Mucosa of gallbladder (tissue), 1 donor: ENCODE data around the gene DVL2. TPM values are rescaled to one million over a fixed set of nuclear protein-coding genes. Genes with fewer than 3 reads are reported as not detected.
"Not testable (repeated sequence)": the region's sequence is repeated elsewhere in the genome, so short reads cannot be mapped to it uniquely, and the experiment has no call there.

Experiments used
- DNase-seq: peaks from one replicate; pipeline ENCODE4 v3.0.0-alpha.2; 2020; ENCODE audit warnings: low spot score
- total RNA-seq: library from RNA; stranded (reverse); gene quantifications from one replicate; pipeline ENCODE4 v1.2.1, GENCODE V29; 2021
- donor health status: DM: no; HTN: no; CAD: no.

DVL2 gene
- total RNA-seq, 1 donor from 2014 or later, result 60.9 TPM

DNA sequence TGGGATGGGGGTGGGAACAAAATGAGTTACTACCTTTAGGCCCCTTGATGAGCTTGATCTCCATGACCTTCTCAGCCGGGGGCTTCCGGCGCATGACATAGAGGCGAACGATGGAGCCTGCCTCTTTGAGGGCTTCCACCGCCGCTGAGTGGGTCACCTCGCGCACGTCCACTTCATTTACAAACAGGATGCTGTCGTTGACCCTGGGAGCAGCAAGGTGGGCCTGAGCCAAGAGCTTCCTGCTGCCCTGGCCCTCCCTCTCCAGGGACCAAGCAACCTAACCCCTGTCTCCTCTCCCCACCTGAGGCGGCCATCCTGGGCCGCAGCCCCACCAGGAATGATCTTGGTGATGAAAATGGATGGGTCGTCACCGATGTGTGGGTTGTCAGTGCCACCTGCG lies 30.9 kb downstream of the DVL2 start:
- DNase-seq, result no peak

GRCh38 chr17:7196651-7197401 lies 37.5 kb downstream of the DVL2 start:
- no peak for DNase-seq

- no peak for DNase-seq
Observed at GRCh38 chr17:7195971-7196370, 38.3 kb downstream of the DVL2 start.

- no peak for DNase-seq
Observed at GRCh38 chr17:7192271-7192937, 41.9 kb downstream of the DVL2 start.

- no peak for DNase-seq
Observed at GRCh38 chr17:7191571-7192270, 42.6 kb downstream of the DVL2 start.

DNA sequence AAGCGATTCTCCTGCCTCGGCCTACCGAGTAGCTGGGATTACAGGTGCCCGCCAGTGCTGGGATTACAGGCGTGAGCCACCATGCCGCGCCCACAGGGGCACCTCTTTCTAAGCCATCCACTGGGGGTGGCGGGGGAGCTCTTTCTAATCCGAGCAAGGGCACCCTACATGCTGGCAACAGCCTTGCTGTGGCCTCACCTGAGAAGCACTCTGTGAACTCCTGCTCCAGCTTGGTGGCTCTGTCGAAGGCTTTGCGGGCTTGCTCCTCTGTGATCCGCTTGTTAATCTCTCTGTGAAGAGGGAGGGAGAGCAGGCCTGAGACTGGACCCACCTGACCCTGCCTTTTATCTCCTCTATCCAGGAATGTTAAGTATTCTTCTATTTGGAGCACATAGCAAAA lies 43.2 kb downstream of the DVL2 start:
- no peak for DNase-seq

- DNase-seq, result no peak
Observed at GRCh38 chr17:7190276-7190917, 43.9 kb downstream of the DVL2 start.

DNA sequence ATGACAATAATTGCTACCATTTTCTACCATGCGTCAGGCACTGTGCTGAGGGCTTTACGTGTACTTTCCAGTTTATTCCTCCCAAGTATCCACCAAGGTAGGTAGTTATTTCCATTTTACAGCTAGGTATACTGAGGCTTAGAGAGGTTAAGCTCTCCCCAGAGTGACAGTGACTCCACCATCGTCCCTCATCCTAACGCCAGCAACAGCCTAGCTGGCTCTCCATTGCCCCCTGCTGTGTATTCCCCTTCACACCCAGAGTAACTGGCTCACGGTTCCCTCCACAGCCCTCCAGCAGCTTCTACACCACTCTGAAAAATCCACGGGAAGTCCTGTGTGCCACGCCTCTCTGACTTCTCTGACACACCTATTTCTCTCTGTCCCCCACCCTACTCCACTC lies 48.1 kb downstream of the DVL2 start:
- DNase-seq, result no peak

GRCh38 chr17:7184647-7185046 lies 49.7 kb downstream of the DVL2 start:
- no peak for DNase-seq

GRCh38 chr17:7184091-7184488 lies 50.2 kb downstream of the DVL2 start:
- peak; percentile 82 for DNase-seq

DNA sequence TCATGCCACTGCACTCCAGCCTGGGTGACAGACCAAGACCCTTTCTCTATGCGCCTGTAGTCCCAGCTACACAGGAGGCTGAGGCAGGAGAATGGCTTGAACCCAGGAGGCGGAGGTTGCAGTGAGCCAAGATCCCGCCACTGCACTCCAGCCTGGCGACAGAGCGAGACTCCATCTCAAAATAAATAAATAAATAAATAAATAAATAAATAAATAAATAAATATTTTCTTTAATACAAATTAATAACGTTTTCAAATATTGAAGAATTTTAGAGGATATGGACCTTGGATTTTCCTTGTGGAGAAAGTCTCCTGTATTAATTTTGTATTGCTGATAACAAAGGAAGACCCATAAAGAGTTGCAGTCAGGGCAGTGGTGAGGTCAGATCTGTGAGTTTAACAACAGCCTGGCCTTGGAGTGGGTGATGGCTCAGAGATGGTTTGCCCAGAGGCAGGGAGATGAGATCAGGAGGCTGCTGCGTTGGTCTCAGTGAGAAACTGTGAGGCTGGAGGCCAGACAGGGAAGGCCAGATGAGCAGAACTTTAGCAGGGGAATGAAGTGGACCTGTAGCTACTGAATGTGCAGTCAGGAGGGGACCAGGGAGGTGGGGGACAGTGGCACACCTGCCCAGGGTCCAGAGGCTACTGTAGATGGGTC lies 50.8 kb downstream of the DVL2 start:
- no peak for DNase-seq

- DNase-seq, result not testable (repeated sequence)
Observed at GRCh38 chr17:7182101-7182500, 52.2 kb downstream of the DVL2 start.

DNA sequence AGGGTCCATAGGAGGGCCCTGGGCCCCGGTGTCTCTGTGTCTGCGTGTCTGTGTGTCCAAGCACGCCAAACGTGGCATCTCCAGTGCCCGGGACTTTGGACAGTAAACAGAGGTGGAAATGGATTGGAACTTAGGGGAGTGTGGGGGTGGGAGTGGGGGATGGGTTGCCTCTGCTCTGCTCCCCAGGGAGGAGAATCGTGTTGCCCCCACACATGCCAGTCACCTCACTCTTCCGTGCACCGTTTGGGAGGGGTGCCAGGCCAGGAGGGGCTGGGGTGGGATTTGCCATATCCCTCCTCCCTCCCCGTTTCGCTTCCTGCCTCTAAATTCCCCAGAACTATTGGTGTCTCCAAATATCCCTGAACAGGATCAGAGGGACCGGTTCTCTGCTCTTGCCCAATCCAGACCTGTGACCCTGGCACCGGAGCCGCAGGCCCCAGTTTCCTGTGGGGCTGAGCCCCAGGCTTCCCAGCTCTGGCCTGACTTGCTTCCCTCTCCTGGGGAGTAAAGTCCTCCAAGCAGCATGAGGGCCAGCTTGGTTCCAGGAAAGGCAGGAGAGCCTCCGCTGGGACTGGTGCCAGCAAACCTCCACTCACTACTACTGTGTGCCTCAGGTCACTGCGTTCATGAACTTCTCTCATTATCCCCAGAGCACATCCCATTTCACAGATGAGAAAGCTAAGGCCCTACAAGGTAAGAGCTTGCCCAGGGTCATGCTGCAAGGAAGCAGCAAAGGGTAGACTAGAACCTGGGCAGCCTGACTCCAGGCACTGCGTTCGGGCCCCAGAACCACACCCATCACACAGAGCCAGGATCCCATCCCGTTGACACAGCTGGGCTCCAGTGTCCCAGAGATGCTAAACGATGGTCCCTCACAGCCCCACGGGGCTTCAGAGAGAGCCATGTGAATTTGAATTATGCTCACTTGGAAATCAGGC lies 54.7 kb downstream of the DVL2 start, which contains the start of gene ASGR1:
TSS of gene ASGR1 (minus strand) at position 54 of the 938 bp plus-strand sequence. CDS start 807 bp downstream, outside the sequence.
- no peak for DNase-seq

GRCh38 chr17:7178973-7179316 lies 55.4 kb downstream of the DVL2 start:
- DNase-seq, result no peak

DNA sequence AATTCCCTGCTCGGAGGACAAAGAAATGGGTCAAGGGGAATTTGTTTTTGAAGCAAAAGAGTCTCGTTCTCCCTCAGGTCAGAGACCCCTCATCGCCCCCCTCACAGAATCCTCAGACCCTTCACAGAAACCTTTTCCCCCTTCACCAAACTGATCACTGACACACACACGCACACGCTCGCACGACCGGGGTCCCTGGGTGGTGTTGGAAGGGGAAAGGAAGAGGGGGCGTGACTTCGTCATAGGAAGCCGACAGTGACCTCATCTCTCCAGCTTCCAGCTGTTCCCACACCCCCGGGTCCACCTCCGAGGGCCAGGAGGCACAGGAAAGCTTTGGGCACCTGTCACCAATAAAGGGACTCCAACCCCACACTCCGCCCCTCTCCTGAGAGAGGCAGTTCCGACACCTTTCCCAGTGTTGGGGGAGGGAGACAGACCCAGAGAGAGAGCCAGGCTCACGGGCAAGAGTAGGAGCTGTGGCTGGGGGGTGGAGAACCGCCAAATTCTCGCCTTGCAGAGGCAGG lies 56.3 kb downstream of the DVL2 start:
- DNase-seq, result no peak

DNA sequence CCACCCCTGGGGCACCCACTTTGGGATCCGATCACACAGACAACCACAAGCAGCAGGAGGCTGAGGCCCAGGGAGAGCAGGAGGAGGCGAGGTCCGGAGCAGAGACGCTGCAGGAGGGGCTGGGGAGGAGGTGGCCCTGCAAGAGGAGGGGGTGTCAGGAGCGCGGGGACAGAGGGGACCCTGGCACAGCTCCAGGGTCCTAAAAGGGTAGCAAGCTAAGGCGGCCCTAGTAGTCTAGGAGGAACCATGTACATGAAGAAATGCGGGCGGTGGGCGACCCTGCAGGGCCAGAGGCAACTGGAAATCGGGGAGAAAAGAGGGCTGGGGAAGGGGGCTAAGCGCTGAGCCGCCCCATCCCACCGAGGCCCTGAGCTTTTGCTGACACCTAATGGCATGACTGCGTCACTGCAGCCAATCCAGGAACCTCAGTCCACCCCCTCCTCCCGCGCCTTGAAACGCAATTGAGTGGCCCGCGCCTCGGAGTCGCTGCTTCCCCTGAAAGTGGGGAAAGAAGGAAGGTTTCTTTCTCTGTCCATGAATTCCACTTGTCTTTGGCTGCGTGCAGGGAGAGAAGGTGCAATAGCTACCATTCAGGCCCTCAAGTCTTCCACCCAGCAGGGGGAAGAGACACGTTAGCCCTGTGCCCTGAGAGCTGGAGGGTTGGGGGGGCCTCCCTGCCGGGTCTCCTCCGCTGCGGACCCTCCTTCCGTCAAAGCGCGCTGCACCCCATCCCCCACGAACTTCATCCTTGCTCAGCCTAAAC lies 56.9 kb downstream of the DVL2 start:
- DNase-seq, result peak; percentile 63

DNA sequence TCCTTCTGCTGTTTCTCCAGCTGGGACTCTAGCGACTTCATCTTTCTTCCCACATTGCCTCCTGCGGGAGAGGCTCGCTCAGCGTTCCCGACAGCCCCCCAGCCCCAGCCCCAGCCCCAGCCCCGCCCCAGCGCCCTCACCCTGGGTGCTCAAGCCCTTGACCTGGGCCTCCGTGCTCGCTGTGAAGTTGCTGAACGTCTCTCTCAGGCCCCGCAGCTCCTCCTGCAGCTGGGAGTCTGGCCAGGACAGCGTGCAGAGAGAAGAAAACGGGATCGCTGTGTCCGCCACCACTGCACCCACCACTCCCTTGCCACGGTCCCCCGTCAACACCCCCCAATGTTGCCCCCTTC lies 57.5 kb downstream of the DVL2 start:
- DNase-seq, result no peak

DNA sequence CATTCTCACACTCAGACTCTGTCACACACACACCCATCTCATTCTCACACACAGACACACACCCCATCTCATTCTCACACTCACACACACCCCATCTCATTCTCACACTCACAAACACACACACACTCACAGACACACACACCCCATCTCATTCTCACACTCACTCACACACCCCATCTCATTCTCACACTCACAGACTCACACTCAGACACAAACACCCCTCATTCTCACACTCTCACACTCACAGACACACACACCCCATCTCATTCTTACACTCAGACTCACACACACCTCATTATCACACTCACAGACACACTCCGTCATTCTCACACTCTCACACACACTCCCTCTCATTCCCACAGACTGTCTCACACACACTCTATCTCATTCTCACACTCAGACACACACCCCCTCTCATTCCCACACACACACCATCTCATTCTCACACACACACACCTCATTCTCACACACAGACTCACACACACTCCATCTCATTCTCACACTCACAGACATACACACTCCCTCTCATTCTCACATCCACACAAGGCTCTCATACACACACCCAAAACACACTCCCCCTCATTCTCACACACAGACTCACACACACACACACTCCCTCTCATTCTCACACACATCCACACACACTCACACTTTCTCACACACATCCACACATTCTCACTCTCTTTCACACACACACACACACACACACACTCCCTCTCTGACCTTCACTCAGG lies 58.0 kb downstream of the DVL2 start:
- DNase-seq, result no peak
